ENCODE results near the gene IL17B.

Gene IL17B

DNA sequence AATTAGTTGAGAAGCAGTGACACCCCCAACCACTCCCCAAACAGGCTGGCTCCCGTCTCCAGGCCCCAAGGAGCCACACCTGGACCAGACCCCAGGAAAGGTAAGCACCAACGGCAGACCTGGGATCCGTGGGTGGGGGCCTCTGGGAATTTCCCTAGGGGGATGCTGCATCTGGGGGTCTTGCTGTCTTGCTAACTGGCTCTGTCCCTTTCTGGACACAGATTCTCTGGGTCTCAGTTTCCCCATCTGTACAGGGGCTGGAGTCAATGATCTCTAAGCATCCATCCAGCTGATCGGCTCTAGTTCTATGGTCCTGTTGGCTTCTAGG, 27.9 kb upstream of the IL17B start:
- ChIA-PET POLR2A (no interaction called here), CTCF (interaction anchor here (1.4 to 1.8 kb wide), 3 partner anchors 10 to 40 kb away, joined by 3 to 5 read pairs (median 4); no protein-coding TSS in a partner anchor)
- no peak for DNase-seq (ENCODE audit: extremely low spot score)
- TF ChIP-seq, protein P1, sequence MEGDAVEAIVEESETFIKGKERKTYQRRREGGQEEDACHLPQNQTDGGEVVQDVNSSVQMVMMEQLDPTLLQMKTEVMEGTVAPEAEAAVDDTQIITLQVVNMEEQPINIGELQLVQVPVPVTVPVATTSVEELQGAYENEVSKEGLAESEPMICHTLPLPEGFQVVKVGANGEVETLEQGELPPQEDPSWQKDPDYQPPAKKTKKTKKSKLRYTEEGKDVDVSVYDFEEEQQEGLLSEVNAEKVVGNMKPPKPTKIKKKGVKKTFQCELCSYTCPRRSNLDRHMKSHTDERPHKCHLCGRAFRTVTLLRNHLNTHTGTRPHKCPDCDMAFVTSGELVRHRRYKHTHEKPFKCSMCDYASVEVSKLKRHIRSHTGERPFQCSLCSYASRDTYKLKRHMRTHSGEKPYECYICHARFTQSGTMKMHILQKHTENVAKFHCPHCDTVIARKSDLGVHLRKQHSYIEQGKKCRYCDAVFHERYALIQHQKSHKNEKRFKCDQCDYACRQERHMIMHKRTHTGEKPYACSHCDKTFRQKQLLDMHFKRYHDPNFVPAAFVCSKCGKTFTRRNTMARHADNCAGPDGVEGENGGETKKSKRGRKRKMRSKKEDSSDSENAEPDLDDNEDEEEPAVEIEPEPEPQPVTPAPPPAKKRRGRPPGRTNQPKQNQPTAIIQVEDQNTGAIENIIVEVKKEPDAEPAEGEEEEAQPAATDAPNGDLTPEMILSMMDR (IDR thresholded peaks at IDR 0.05; ENCODE audit: control extremely low read depth, extremely low read depth, low read depth, missing control alignments) = no peak

- DNase-seq (ENCODE audit: extremely low spot score) = no peak
- TF ChIP-seq, protein P1 (IDR thresholded peaks at IDR 0.05; ENCODE audit: control extremely low read depth, extremely low read depth, low read depth, missing control alignments) = no peak
- CTCF ChIA-PET = interaction anchor here (1.4 to 1.6 kb wide), 3 partner anchors 10 to 89 kb away, joined by 3 to 4 read pairs (median 4); no protein-coding TSS in a partner anchor
- POLR2A ChIA-PET = interaction anchor here (0.6 kb wide), 1 partner anchor 70 kb away, joined by 4 read pairs; no protein-coding TSS in a partner anchor
These were observed 27.3 kb upstream of the IL17B start for GRCh38 chr5:149406203-149406978.

DNA sequence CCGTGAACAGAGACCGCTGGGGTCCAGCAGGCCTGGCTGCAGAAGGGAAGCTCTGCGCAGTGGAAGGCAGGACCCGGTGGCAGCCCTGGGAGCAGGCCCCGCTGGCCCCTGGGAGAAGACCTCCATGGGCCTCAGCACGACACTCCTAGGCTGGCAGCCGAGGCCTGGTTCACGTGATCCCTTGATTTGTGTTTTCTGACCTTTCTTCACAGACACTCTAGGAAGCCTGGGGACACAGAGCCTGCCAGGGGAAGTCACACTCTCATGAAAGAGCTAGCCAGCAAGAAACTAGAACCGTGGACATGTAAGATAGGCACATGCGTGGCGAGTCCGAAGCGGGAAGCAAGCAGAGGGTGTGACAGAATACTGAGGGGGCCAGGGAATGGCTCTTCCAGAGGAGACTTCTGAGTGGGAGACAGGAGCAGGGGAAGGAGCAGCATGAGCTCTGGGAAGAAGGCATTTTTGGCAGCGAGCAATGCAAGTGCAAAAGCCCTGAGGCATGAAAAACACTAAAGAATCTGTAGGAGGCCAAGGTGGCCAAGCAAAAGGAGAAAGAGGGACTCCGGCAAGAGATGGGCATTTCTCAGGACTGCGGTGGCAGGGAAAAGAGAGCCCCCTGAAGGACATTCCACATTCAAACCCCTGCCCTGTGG, 26.6 kb upstream of the IL17B start:
- no peak for DNase-seq (ENCODE audit: extremely low spot score)
- POLR2A ChIA-PET = interaction anchor here (0.6 kb wide), 1 partner anchor 71 kb away, joined by 4 read pairs; no protein-coding TSS in a partner anchor
- CTCF ChIA-PET = interaction anchor here (1.4 to 1.5 kb wide), 3 partner anchors 34 to 201 kb away, joined by 3 to 4 read pairs (median 4); no protein-coding TSS in a partner anchor
- TF ChIP-seq, protein P1 (IDR thresholded peaks at IDR 0.05; ENCODE audit: control extremely low read depth, extremely low read depth, low read depth, missing control alignments) = no peak

DNA sequence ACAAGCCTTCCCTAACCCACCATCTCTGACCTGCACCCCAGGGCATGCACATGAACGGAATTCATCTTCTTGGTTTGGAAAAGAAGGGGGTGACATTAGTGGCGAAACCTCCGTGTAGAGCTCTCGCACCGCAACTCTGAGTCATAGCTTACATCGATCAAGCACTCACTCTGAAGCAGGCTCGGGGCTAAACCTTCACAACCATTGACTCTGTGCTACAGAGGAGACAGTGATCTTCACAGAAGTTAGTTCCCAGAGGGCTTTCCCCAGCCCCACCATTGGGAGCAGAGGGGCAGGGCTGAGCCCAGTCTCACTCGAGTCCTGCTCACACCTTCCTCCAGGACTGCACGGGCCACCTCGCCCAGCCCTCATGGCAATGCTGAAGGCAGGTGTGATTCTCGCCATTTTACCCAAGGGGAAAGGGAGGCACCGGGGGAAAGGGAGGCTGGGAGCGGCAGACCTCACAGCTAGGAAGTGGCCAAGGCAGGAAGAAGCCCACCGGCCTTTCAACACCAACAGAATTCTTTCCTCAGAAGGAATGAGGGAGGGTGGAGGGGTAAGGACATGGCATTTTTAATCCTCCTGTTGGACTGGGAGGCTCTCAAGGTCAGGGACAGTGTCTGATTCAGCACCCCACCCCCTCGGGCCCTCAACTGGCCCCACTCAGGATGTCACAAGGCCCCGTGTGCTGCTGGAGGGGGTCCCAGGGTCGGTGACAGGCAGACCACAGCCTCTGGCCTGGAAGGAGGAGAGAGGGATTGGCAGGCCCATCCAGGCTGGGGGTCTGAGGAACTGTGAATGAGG, 25.9 kb upstream of the IL17B start:
- POLR2A ChIA-PET = no interaction called here
- no peak for DNase-seq (ENCODE audit: extremely low spot score)
- TF ChIP-seq, protein P1 (IDR thresholded peaks at IDR 0.05; ENCODE audit: control extremely low read depth, extremely low read depth, low read depth, missing control alignments) = no peak
- CTCF ChIA-PET = interaction anchor here (1.3 to 1.6 kb wide), 7 partner anchors 18 to 201 kb away, joined by 3 to 7 read pairs (median 4); no protein-coding TSS in a partner anchor

- no peak for DNase-seq (ENCODE audit: extremely low spot score)
- POLR2A ChIA-PET = no interaction called here
- TF ChIP-seq, protein P1 (IDR thresholded peaks at IDR 0.05; ENCODE audit: control extremely low read depth, extremely low read depth, low read depth, missing control alignments) = no peak
- CTCF ChIA-PET = interaction anchor here (1.3 to 1.6 kb wide), 7 partner anchors 9 to 202 kb away, joined by 3 to 7 read pairs (median 4); no protein-coding TSS in a partner anchor
These were observed 25.0 kb upstream of the IL17B start for GRCh38 chr5:149403923-149404745.

Measured in GM10248 (cell line).